Endothelial cell of umbilical vein (primary cell): Measurements from ENCODE around the gene CLPTM1L.
"Not testable (repeated sequence)": the region's sequence is repeated elsewhere in the genome, so short reads cannot be mapped to it uniquely, and the experiment has no call there.

Experiments
- EZH2 ChIP-seq: IDR thresholded peaks from 2 replicates; pipeline ENCODE4 v1.6.1; 2012; ENCODE audit warnings: borderline replicate concordance, low read depth, mild to moderate bottlenecking, moderate library complexity, low read length, inconsistent platforms; ENCODE audit not compliant: severe bottlenecking
- FOS ChIP-seq: IDR thresholded peaks from 2 replicates; pipeline ENCODE4 v1.6.1; 2011; ENCODE audit warnings: mild to moderate bottlenecking, low read length, moderate library complexity, borderline replicate concordance; ENCODE audit not compliant: insufficient read depth
- GATA2 ChIP-seq: IDR thresholded peaks from 2 replicates; pipeline ENCODE4 v1.7.0; 2011; ENCODE audit warnings: low read depth, mild to moderate bottlenecking, moderate library complexity, mixed read lengths, low read length; ENCODE audit not compliant: insufficient read length, insufficient read depth
- JUN ChIP-seq: IDR thresholded peaks from 2 replicates; pipeline ENCODE4 v1.6.1; 2011; ENCODE audit warnings: borderline replicate concordance, low read depth; ENCODE audit not compliant: insufficient read length, insufficient read depth
- MYC ChIP-seq: IDR thresholded peaks from one replicate; pipeline ENCODE4 v1.6.1; 2011; ENCODE audit warnings: mild to moderate bottlenecking, low read depth, low read length
- POLR2A ChIP-seq: IDR thresholded peaks from 2 replicates; pipeline ENCODE4 v1.6.1; 2012; ENCODE audit warnings: low read depth, mild to moderate bottlenecking, control low read depth, low read length
- POLR2AphosphoS5 ChIP-seq: IDR thresholded peaks from 2 replicates; pipeline ENCODE4 v1.6.1; 2012; ENCODE audit warnings: low read depth, mild to moderate bottlenecking, control low read depth, low read length, moderate library complexity; ENCODE audit not compliant: insufficient read depth
- TF ChIP-seq, protein P1 (sequence below), 2 donors: IDR thresholded peaks; 1 replicate in 1 of 2; 2 replicates in 1 of 2; pipeline ENCODE4 v1.5.1; 2011; ENCODE audit warnings: low read length in 2 of 2, mild to moderate bottlenecking in 2 of 2, moderate library complexity in 2 of 2, control low read depth in 1 of 2, inconsistent platforms in 1 of 2, low read depth in 1 of 2; ENCODE audit not compliant: insufficient read depth in 1 of 2; ENCODE audit errors: extremely low read depth in 1 of 2
- TF ChIP-seq, protein P2 (sequence below): IDR thresholded peaks from 2 replicates; pipeline ENCODE4 v1.6.1; 2011; ENCODE audit not compliant: insufficient read depth, insufficient read length

DNA sequence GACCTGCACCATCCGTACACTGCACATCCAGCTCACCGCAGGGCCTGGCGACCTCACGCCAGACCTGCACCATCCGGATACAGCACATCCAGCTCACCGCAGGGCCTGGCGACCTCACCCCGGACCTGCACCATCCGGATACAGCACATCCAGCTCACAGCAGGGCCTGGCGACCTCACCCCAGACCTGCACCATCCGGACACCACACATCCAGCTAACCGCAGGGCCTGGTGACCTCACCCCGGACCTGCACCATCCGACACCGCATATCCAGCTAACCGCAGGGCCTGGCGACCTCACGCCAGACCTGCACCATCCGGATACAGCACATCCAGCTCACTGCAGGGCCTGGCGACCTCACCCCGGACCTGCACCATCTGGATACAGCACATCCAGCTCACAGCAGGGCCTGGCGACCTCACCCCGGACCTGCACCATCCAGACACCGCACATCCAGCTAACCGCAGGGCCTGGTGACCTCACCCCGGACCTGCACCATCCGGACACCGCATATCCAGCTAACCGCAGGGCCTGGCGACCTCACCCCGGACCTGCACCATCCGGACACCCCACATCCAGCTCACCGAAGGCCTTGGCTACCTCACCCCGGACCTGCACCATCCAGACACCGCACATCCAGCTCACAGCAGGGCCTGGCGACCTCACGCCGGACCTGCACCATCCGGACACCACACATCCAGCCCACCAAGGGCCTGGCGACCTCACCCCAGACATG lies 61.7 kb downstream of the CLPTM1L start:
- TF ChIP-seq, protein P1, sequence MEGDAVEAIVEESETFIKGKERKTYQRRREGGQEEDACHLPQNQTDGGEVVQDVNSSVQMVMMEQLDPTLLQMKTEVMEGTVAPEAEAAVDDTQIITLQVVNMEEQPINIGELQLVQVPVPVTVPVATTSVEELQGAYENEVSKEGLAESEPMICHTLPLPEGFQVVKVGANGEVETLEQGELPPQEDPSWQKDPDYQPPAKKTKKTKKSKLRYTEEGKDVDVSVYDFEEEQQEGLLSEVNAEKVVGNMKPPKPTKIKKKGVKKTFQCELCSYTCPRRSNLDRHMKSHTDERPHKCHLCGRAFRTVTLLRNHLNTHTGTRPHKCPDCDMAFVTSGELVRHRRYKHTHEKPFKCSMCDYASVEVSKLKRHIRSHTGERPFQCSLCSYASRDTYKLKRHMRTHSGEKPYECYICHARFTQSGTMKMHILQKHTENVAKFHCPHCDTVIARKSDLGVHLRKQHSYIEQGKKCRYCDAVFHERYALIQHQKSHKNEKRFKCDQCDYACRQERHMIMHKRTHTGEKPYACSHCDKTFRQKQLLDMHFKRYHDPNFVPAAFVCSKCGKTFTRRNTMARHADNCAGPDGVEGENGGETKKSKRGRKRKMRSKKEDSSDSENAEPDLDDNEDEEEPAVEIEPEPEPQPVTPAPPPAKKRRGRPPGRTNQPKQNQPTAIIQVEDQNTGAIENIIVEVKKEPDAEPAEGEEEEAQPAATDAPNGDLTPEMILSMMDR (IDR thresholded peaks at IDR 0.05; ENCODE audit: extremely low read depth in 1 of 2, insufficient read depth in 1 of 2, low read depth in 1 of 2, low read length in 2 of 2), result not testable (repeated sequence)
- not testable (repeated sequence) for TF ChIP-seq POLR2AphosphoS5, POLR2A, EZH2, FOS, MYC, GATA2, JUN
- TF ChIP-seq, protein P2, sequence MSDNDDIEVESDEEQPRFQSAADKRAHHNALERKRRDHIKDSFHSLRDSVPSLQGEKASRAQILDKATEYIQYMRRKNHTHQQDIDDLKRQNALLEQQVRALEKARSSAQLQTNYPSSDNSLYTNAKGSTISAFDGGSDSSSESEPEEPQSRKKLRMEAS, result not testable (repeated sequence)
